Measurements from ENCODE around the gene OPCML. TPM values are rescaled to one million over a fixed set of nuclear protein-coding genes. Genes with fewer than 3 reads are reported as not detected.

OPCML gene
- total and polyA plus RNA-seq, 2 of the 13 experiments (the other 11 are each of a cell fraction or from before 2014, with no cell fraction given), result not detected

DNA sequence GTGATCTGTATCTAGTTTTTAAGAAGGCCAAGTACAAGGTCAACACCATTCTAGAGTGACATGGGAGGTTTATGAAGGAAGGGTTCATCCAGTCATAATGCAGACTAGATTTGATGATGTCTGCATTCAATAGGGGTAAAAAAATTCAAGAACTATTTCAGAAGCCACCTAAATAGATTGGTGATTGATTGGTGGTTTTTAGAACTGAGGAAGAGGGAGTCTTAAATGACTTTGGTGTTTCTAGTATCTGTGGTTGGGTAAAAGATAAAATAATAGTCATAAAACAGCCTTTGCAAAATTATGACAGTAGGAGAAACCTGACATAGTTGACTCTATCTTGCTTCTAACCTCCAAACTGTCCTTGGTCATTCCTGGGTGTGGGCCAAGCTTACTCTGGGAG lies 114.1 kb downstream of the OPCML start (continued):
- TF ChIP-seq ZFP37 (CRISPR knock-in tag; IDR thresholded peaks at IDR 0.05; ENCODE audit: borderline replicate concordance) (no peak), MEIS2 (CRISPR knock-in tag; IDR thresholded peaks at IDR 0.05) (no peak)

DNA sequence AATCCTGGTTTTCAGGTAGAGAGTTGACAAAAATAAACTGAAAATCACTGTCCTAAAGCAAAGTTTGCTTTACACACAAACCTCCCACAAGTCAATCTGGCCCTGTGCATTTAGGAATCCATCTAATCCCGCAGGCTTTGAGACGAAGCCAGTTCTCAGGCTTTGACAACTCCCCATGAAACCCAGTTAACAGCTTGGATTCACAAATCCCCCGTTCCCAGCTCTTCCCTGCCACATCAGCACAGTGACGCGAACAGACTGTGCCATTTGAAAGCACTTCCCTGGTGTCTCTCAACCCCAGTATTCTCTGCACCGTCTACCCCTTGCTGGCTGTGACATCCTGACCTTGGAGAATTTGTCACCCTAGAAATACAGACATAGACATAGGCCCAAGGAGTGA lies 117.8 kb downstream of the OPCML start:
- ChIA-PET CTCF (ENCODE audit: low intra/inter-chr PET ratio, low total read pairs) (no interaction called here), POLR2A (no interaction called here)
- no peak overlapping the region for H3K4me2 ChIP-seq (ENCODE audit: low read depth, low read length)
- no peaks in the 10 kb centered on the region for H3K36me3 ChIP-seq (replicated peaks in 1 of 2; ENCODE audit: control insufficient read depth in 1 of 2, insufficient read depth in 2 of 2, low read length in 2 of 2)
- no peak overlapping the region for H2AFZ ChIP-seq (ENCODE audit: low read length)
- 0 out of 5 replicates have a peak, but pooled peaks cover 0 to 5% of the 10 kb centered on the region in 2 experiments for H3K27me3 ChIP-seq (ENCODE audit: control insufficient read depth in 1 of 2, insufficient read depth in 2 of 2, low read length in 2 of 2)
- ATAC-seq (no peak), DNase-seq (ENCODE audit: low spot score) (no peak), FAIRE-seq (no peak)
- intact Hi-C loops (cut with micrococcal nuclease; ENCODE audit: unreplicated experiment) (no loop called here), in situ Hi-C loops (cut with HindIII; ENCODE audit: extremely low pct_ligation_motif_present, low pct_unique_long_range_greater_than_20kb) (no loop called here)
- no peak overlapping the region for H3K4me3 ChIP-seq (replicated peaks in 1 of 3; ENCODE audit: insufficient read depth in 1 of 3, low read depth in 2 of 3, low read length in 3 of 3)
- H3K79me2 ChIP-seq (ENCODE audit: insufficient read depth, low read length), result no peaks in the 10 kb centered on the region
- no peak overlapping the region for H3K9ac ChIP-seq (ENCODE audit: insufficient read depth, low read depth, low read length)
- 6% methylated on average over 6 of the region's 6 CpGs for WGBS (ENCODE audit: low lambda C conversion rate)
- H3K27ac ChIP-seq (ENCODE audit: extremely low read length, insufficient read depth, low read length), result no peak overlapping the region
- TF ChIP-seq, protein P1, sequence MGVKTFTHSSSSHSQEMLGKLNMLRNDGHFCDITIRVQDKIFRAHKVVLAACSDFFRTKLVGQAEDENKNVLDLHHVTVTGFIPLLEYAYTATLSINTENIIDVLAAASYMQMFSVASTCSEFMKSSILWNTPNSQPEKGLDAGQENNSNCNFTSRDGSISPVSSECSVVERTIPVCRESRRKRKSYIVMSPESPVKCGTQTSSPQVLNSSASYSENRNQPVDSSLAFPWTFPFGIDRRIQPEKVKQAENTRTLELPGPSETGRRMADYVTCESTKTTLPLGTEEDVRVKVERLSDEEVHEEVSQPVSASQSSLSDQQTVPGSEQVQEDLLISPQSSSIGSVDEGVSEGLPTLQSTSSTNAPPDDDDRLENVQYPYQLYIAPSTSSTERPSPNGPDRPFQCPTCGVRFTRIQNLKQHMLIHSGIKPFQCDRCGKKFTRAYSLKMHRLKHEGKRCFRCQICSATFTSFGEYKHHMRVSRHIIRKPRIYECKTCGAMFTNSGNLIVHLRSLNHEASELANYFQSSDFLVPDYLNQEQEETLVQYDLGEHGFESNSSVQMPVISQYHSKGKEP (CRISPR knock-in tag; IDR thresholded peaks at IDR 0.05), result no peak
- TF ChIP-seq ZNF558 (CRISPR knock-in tag; IDR thresholded peaks at IDR 0.05; ENCODE audit: borderline replicate concordance) (no peak), ZNF878 (CRISPR knock-in tag; IDR thresholded peaks at IDR 0.05) (no peak), RFX1 (IDR thresholded peaks at IDR 0.05) (no peak), MAFF (IDR thresholded peaks at IDR 0.05; ENCODE audit: low read depth, low read length) (no peak), ZNF383 (CRISPR knock-in tag; IDR thresholded peaks at IDR 0.05; ENCODE audit: borderline replicate concordance) (no peak)
- TF ChIP-seq, protein P2, sequence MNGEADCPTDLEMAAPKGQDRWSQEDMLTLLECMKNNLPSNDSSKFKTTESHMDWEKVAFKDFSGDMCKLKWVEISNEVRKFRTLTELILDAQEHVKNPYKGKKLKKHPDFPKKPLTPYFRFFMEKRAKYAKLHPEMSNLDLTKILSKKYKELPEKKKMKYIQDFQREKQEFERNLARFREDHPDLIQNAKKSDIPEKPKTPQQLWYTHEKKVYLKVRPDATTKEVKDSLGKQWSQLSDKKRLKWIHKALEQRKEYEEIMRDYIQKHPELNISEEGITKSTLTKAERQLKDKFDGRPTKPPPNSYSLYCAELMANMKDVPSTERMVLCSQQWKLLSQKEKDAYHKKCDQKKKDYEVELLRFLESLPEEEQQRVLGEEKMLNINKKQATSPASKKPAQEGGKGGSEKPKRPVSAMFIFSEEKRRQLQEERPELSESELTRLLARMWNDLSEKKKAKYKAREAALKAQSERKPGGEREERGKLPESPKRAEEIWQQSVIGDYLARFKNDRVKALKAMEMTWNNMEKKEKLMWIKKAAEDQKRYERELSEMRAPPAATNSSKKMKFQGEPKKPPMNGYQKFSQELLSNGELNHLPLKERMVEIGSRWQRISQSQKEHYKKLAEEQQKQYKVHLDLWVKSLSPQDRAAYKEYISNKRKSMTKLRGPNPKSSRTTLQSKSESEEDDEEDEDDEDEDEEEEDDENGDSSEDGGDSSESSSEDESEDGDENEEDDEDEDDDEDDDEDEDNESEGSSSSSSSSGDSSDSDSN (CRISPR knock-in tag; IDR thresholded peaks at IDR 0.05), result no peak
- BruUV-seq (replicated peaks), result no TSS peak
- no peaks in the 10 kb centered on the region for H4K20me1 ChIP-seq (ENCODE audit: insufficient read depth, low read length)
- H3K9me3 ChIP-seq (ENCODE audit: low read length), result no peaks in the 10 kb centered on the region; the same call in 1 of the 2 replicates
- no peaks in the 10 kb centered on the region for H3K4me1 ChIP-seq (ENCODE audit: insufficient read depth, low read length)

Measured in HepG2 (cell line).